ENCODE results near the gene PACS2. TPM values are rescaled to one million over a fixed set of nuclear protein-coding genes. Genes with fewer than 3 reads are reported as not detected.

The PACS2 gene
- total RNA-seq, 1 donor from 2014 or later, result 32.3 TPM

- intact Hi-C loops (cut with micrococcal nuclease), result loop anchor here (1.0 to 5.0 kb wide), 5 partner anchors 16 to 322 kb away; partner anchors contain the start of genes TEDC1 and TEX22
- peak; percentile 61 for DNase-seq (ENCODE audit: low spot score)
- H3K27me3 Mint-ChIP-seq (ENCODE audit: insufficient read depth), result peaks cover 22% of the 10 kb centered on the region
- H3K36me3 Mint-ChIP-seq (ENCODE audit: low read depth), result no peaks in the 10 kb centered on the region
- no peaks in the 10 kb centered on the region for H3K9me3 Mint-ChIP-seq
- peak overlapping the region; percentile 79 for H3K4me3 Mint-ChIP-seq
- H3K27ac Mint-ChIP-seq, result no peak overlapping the region
- peaks cover 5% of the 10 kb centered on the region for H3K4me1 Mint-ChIP-seq (ENCODE audit: low read depth)
Observed at GRCh38 chr14:105414456-105415371, 100.2 kb downstream of the PACS2 start.

- no peaks in the 10 kb centered on the region for H3K9me3 Mint-ChIP-seq
- peak overlapping the region; percentile 79 for H3K4me3 Mint-ChIP-seq
- peaks cover 5% of the 10 kb centered on the region for H3K4me1 Mint-ChIP-seq (ENCODE audit: low read depth)
- no peaks in the 10 kb centered on the region for H3K36me3 Mint-ChIP-seq (ENCODE audit: low read depth)
- no peak for DNase-seq (ENCODE audit: low spot score)
- intact Hi-C loops (cut with micrococcal nuclease), result loop anchor here (1.0 to 5.0 kb wide), 5 partner anchors 17 to 323 kb away; partner anchors contain the start of genes TEDC1 and TEX22
- peaks cover 12% of the 10 kb centered on the region for H3K27me3 Mint-ChIP-seq (ENCODE audit: insufficient read depth)
- H3K27ac Mint-ChIP-seq, result no peak overlapping the region
Observed at GRCh38 chr14:105415481-105416428, 101.2 kb downstream of the PACS2 start.

- H3K27me3 Mint-ChIP-seq (ENCODE audit: insufficient read depth), result peaks cover 7% of the 10 kb centered on the region
- intact Hi-C loops (cut with micrococcal nuclease), result loop anchor here (5.0 kb wide), 2 partner anchors 224 to 324 kb away; no protein-coding TSS in a partner anchor
- no peak for DNase-seq (ENCODE audit: low spot score)
- H3K36me3 Mint-ChIP-seq (ENCODE audit: low read depth), result no peaks in the 10 kb centered on the region
- no peaks in the 10 kb centered on the region for H3K9me3 Mint-ChIP-seq
- peaks cover 5% of the 10 kb centered on the region for H3K4me1 Mint-ChIP-seq (ENCODE audit: low read depth)
- no peak overlapping the region for H3K4me3 Mint-ChIP-seq
- no peak overlapping the region for H3K27ac Mint-ChIP-seq
Observed at GRCh38 chr14:105416671-105417070, 102.1 kb downstream of the PACS2 start.

- H3K36me3 Mint-ChIP-seq (ENCODE audit: low read depth), result peaks cover 6% of the 10 kb centered on the region
- H3K9me3 Mint-ChIP-seq, result no peaks in the 10 kb centered on the region
- intact Hi-C loops (cut with micrococcal nuclease), result loop anchor here (5.0 kb wide), 2 partner anchors 225 to 325 kb away; no protein-coding TSS in a partner anchor
- no peak overlapping the region for H3K27ac Mint-ChIP-seq
- no peak for DNase-seq (ENCODE audit: low spot score)
- H3K4me3 Mint-ChIP-seq, result peak overlapping the region; percentile 47
- peaks cover 10% of the 10 kb centered on the region for H3K4me1 Mint-ChIP-seq (ENCODE audit: low read depth)
- H3K27me3 Mint-ChIP-seq (ENCODE audit: insufficient read depth), result peaks cover 2% of the 10 kb centered on the region
Observed at GRCh38 chr14:105417690-105418121, 103.2 kb downstream of the PACS2 start.

- H3K27me3 Mint-ChIP-seq (ENCODE audit: insufficient read depth), result peaks cover 2% of the 10 kb centered on the region
- intact Hi-C loops (cut with micrococcal nuclease), result loop anchor here (1.0 to 5.0 kb wide), 4 partner anchors 20 to 326 kb away; partner anchors contain the start of gene TEX22
- H3K4me1 Mint-ChIP-seq (ENCODE audit: low read depth), result peaks cover 10% of the 10 kb centered on the region
- H3K27ac Mint-ChIP-seq, result no peak overlapping the region
- peaks cover 8% of the 10 kb centered on the region for H3K36me3 Mint-ChIP-seq (ENCODE audit: low read depth)
- H3K9me3 Mint-ChIP-seq, result no peaks in the 10 kb centered on the region
- no peak for DNase-seq (ENCODE audit: low spot score)
- H3K4me3 Mint-ChIP-seq, result peak overlapping the region; percentile 68
Observed at GRCh38 chr14:105418269-105419194, 104.0 kb downstream of the PACS2 start.

- Mint-ChIP-seq H3K36me3 (ENCODE audit: low read depth) (peaks cover 10% of the 10 kb centered on the region), H3K9me3 (no peaks in the 10 kb centered on the region), H3K4me1 (ENCODE audit: low read depth) (peaks cover 10% of the 10 kb centered on the region), H3K27me3 (ENCODE audit: insufficient read depth) (peaks cover 2% of the 10 kb centered on the region), H3K4me3 (peak within 1 kb of the TSS; percentile 94), H3K27ac (peak within 1 kb of the TSS; percentile 90)
- intact Hi-C loops (cut with micrococcal nuclease), result loop anchor here (1.0 to 5.0 kb wide), 4 partner anchors 21 to 327 kb away; partner anchors contain the start of gene TEX22
- peak; percentile 35 for DNase-seq (ENCODE audit: low spot score)
Observed at GRCh38 chr14:105419195-105420091, 104.9 kb downstream of the PACS2 start, which contains the start of gene MTA1. Gene MTA1 (plus strand): TSS chr14:105419827. CDS start chr14:105420036, 209 bp downstream.

- H3K36me3 Mint-ChIP-seq (ENCODE audit: low read depth), result peaks cover 10% of the 10 kb centered on the region
- H3K9me3 Mint-ChIP-seq, result no peaks in the 10 kb centered on the region
- peak overlapping the region; percentile 94 for H3K4me3 Mint-ChIP-seq
- H3K27me3 Mint-ChIP-seq (ENCODE audit: insufficient read depth), result peaks cover 2% of the 10 kb centered on the region
- DNase-seq (ENCODE audit: low spot score), result no peak
- peak overlapping the region; percentile 90 for H3K27ac Mint-ChIP-seq
- intact Hi-C loops (cut with micrococcal nuclease), result no loop called here
- H3K4me1 Mint-ChIP-seq (ENCODE audit: low read depth), result peaks cover 7% of the 10 kb centered on the region
Observed at GRCh38 chr14:105420101-105420973, 105.8 kb downstream of the PACS2 start.

- peaks cover 10% of the 10 kb centered on the region for H3K36me3 Mint-ChIP-seq (ENCODE audit: low read depth)
- intact Hi-C loops (cut with micrococcal nuclease), result no loop called here
- no peaks in the 10 kb centered on the region for H3K9me3 Mint-ChIP-seq
Observed at GRCh38 chr14:105420974-105421674, 106.6 kb downstream of the PACS2 start.

GRCh38 chr14:105421723-105422615 lies 107.4 kb downstream of the PACS2 start:
- intact Hi-C loops (cut with micrococcal nuclease), result no loop called here
- Mint-ChIP-seq H3K27ac (peak overlapping the region; percentile 90), H3K36me3 (ENCODE audit: low read depth) (peaks cover 15% of the 10 kb centered on the region), H3K4me1 (ENCODE audit: low read depth) (peaks cover 5% of the 10 kb centered on the region), H3K4me3 (peak overlapping the region; percentile 94), H3K9me3 (no peaks in the 10 kb centered on the region), H3K27me3 (ENCODE audit: insufficient read depth) (peaks cover 2% of the 10 kb centered on the region)
- no peak for DNase-seq (ENCODE audit: low spot score)

More at GRCh38 chr14:105420974-105421674, 106.6 kb downstream of the PACS2 start:
- Mint-ChIP-seq H3K4me3 (peak overlapping the region; percentile 94), H3K27me3 (ENCODE audit: insufficient read depth) (peaks cover 2% of the 10 kb centered on the region), H3K27ac (peak overlapping the region; percentile 90), H3K4me1 (ENCODE audit: low read depth) (peaks cover 5% of the 10 kb centered on the region)
- no peak for DNase-seq (ENCODE audit: low spot score)
